Measurements from ENCODE around the gene RTN4.

Gene RTN4

GRCh38 chr2:55048508-55049042, 1.7 kb downstream of the RTN4 start:
- DNase-seq (ENCODE audit: insufficient read length, low spot score) (no peak), FAIRE-seq (no peak)
- peak; percentile 28 for TF ChIP-seq CTCF (IDR thresholded peaks at IDR 0.05; ENCODE audit: insufficient read depth, missing control alignments)

- FAIRE-seq = no peak
- TF ChIP-seq CTCF (IDR thresholded peaks at IDR 0.05; ENCODE audit: insufficient read depth, missing control alignments) = no peak
- DNase-seq (ENCODE audit: insufficient read length, low spot score) = no peak
Measured at GRCh38 chr2:55047677-55048299, 2.5 kb downstream of the RTN4 start.

GRCh38 chr2:55045780-55046179, 4.5 kb downstream of the RTN4 start:
- TF ChIP-seq CTCF (IDR thresholded peaks at IDR 0.05; ENCODE audit: insufficient read depth, missing control alignments) = no peak
- DNase-seq (ENCODE audit: insufficient read length, low spot score) (no peak), FAIRE-seq (no peak)

DNA sequence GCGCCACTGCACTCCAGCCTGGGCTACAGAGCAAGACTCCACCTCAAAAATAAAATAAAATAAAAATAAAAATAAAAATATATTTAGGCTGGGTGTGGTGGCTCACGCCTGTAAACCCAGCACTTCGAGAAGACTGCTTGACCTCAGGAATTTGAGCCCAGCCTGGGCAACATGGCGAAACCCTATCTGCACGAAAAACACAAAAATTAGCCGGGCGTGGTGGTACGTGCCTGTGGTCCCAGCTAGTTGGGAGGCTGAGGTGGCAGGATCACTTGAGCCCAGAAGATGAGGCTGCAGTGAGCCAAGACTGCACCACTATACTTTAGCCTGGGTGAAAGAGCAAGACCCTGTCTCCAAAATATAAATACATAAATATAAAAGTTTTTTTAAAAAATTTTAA, 6.4 kb downstream of the RTN4 start:
- no peak for TF ChIP-seq CTCF (IDR thresholded peaks at IDR 0.05; ENCODE audit: insufficient read depth, missing control alignments)
- FAIRE-seq (no peak), DNase-seq (ENCODE audit: insufficient read length, low spot score) (no peak)

GRCh38 chr2:55038428-55038827, 11.8 kb downstream of the RTN4 start:
- DNase-seq (ENCODE audit: insufficient read length, low spot score) (no peak), FAIRE-seq (no peak)
- no peak for TF ChIP-seq CTCF (IDR thresholded peaks at IDR 0.05; ENCODE audit: insufficient read depth, missing control alignments)

- FAIRE-seq (no peak), DNase-seq (ENCODE audit: insufficient read length, low spot score) (no peak)
- no peak for TF ChIP-seq CTCF (IDR thresholded peaks at IDR 0.05; ENCODE audit: insufficient read depth, missing control alignments)
Measured at GRCh38 chr2:55035716-55036115, 14.5 kb downstream of the RTN4 start.

DNA sequence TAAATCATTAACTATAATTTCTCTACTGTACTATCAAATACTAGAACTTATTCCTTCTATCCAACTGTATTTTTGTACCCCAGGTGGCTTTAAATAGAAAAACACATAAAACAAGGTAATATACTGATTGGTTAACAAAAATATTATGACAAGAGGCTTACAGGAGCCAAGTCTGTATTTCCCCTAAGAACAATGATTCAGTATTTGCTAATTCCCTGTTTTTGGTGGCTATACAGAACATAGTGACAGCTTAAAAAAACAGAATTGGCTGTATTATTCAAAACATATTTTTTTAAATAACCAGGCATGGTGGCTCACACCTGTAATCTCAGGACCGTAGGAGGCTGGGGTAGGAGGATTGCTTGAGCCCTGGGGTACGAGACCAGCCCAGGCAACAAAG, 16.3 kb downstream of the RTN4 start:
- no peak for TF ChIP-seq CTCF (IDR thresholded peaks at IDR 0.05; ENCODE audit: insufficient read depth, missing control alignments)
- DNase-seq (ENCODE audit: insufficient read length, low spot score) = no peak
- no peak for FAIRE-seq

All from D721Med (cell line).